GM19324 (cell line): Measurements from ENCODE around the gene IQGAP2.
A peak's percentile ranks its signal among the peaks of the same experiment; 100 is the strongest.
"Not testable (repeated sequence)": the region's sequence is repeated elsewhere in the genome, so short reads cannot be mapped to it uniquely, and the experiment has no call there.

Experiments
- ATAC-seq: cut with Tn5 transposase; IDR thresholded peaks from one replicate; pipeline ENCODE4 v1.9.1; 2021; ENCODE audit warnings: mild to moderate bottlenecking, moderate library complexity; ENCODE audit not compliant: unreplicated experiment, low FRiP score

The IQGAP2 gene

GRCh38 chr5:76529464-76530344 is 126.6 kb downstream of the IQGAP2 start:
- no peak for ATAC-seq

DNA sequence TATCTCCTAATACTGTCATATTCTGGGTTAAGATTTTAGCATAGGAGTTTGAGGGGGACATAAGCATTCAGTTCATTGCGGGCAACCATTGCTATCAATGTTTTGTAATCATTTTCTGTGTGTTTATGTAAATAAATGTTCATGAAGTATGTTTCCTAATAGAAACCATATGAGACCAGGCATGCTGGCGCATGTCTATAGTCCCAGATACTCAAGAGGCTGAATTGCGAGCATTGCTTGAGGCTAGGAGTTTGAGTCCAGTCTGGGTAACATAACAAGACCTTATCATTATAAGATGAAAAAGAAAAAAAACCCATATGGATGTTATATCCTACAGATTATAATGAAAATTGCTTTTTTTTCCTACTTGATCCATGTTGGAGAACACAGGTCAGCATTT is 129.0 kb downstream of the IQGAP2 start:
- ATAC-seq = no peak

- ATAC-seq = no peak
Observed at GRCh38 chr5:76532973-76533372, 129.9 kb downstream of the IQGAP2 start.

DNA sequence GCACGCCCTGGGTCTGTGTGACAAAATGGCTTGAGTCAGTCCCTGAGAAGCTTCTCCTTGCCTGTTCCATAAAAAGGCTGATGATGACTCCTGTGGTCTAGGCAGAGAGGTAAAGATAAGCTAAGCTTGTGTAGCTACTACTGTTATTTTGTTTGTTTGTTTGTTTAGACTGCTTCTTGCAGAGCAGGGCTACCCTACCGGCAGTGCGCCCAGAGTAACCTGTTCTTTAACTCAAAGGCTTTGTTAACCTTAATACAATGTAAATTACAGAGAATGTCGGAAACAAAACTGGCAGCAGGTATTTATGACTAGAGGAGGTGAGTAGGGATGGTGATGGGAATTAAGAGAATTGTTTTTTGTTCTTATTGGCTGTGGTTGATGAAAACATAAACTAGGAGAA is 132.5 kb downstream of the IQGAP2 start:
- ATAC-seq = no peak

DNA sequence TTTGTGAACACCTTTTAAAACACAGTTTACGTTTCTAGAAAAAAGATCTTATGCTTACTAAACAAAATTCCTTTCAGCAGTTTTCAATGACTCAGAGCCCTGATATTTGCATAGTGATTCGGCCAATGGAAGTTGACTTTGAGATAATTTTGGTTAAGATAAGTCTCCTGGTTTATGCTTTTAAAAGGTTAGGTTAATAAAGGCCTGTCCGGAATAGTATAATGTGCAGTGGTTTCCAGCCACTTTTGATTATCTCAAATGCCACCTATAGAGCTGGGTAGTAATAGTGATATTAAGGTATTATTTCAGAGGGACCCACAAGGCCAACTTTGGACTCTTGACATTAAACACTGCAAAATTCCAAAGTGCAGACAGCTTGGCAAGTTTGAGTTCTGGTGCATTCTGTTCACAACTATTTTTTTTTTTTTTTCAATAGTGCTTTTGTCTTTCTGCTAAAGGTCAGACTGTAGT is 134.0 kb downstream of the IQGAP2 start:
- ATAC-seq = no peak

GRCh38 chr5:76542241-76542640 is 139.2 kb downstream of the IQGAP2 start:
- no peak for ATAC-seq

GRCh38 chr5:76542887-76543690 is 140.0 kb downstream of the IQGAP2 start:
- ATAC-seq = no peak

- ATAC-seq = no peak
Observed at GRCh38 chr5:76544268-76544926, 141.3 kb downstream of the IQGAP2 start.

DNA sequence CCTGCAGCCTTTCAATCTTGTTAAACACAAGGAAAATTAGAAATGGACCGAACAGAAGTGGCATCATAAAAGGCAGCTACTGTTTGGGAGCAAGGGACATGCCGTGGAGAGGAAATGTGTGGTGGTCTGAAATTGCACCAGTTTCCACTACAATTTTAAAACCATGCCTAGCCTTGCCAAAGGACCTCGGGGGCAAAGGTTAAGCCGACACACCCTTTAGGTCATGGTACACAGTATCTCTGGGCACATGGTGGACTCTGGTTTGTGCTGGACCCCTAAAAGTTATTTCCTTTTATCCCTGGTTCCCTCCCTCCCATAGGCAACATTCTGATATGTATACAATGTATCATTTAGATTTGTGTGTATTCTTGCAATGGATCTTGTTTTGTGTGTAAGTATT is 142.1 kb downstream of the IQGAP2 start:
- no peak for ATAC-seq

DNA sequence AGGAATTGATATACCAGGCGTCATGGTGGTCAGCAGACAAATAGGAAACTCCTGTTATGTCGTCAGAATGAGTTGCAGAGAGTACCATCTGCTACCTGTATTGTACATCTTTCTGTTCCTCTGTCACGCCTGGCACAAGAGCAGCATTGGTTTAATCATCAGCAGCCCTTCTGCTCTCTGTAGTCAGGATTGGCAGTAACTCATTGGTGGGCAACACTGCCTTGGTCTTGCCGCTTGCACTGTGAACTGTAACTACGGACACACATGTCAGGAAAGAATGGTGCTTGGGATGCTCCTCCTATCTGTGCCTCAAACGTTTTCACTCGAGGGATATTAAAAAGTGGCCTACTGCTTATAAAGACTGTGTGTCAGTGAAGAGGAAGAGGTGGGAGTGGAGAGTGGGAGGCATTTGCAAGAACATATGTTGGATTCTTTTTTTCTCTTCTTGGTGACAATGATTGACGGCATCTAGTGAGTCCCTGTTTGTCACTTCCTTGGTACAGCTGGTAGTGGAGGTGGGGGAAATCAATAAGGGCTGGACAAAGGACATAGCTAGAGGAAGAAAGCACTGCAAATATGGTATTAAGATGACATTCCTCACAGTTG is 143.5 kb downstream of the IQGAP2 start:
- ATAC-seq = no peak

DNA sequence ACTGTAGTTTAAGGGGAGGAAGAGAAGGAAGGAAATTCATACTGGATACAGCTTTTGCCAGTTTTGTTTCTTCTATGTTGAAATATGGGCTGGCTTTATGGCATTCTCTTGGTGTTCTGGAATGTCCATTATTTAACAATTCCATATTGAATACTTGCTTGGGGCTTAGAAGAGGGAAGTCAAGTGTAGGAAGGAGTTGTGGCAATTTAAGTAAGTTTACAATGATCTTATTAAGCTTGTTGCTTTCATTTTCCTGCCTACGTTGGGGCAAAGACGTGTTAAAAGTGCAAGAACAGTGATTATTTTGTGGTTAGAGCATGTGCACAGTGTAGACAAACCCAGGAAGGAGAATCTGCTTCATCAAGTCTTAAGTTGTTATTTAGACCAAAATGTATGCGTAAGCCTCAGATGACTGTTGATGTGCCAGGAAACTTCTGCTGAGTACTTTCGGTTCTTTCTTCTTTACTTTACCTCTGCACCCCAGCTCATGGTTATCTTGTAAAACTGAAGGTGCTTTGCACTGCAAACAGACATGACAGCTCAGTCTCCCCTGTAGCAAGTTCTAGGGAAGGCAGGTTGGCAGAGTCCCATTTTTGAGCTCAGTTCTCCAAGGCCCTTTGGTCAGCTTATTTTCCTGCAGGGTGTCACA is 144.3 kb downstream of the IQGAP2 start:
- ATAC-seq = peak; percentile 72

DNA sequence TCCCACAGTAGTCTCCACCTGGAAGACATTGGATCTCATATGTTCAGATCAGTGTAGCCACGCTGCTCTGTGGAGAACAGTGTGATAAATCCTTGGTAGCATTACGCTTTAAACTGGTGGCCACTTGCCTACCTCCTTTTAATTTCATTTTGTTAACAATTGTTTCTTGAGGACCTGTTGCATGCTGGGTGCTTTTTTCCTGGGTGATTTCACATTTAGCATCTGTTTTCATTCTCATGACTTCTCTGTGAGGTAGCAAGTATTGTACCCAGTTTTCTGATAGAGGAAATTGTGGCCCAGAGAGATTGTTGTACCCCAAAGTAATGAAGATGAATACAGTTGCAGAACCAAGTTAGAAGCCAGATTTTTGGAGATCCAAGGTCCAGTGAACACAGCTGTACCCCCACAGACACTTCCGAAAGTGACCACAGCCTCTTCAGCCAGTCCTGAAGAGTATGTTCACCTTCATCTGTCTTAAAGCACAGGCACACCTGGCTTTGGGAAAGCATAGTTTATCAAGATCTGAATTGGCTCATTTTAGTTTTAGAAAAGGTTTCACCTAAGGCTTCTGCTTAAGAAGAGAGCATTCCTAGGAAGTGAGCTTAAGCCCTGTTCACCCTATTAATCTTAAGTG is 144.9 kb downstream of the IQGAP2 start:
- ATAC-seq = peak; percentile 28

DNA sequence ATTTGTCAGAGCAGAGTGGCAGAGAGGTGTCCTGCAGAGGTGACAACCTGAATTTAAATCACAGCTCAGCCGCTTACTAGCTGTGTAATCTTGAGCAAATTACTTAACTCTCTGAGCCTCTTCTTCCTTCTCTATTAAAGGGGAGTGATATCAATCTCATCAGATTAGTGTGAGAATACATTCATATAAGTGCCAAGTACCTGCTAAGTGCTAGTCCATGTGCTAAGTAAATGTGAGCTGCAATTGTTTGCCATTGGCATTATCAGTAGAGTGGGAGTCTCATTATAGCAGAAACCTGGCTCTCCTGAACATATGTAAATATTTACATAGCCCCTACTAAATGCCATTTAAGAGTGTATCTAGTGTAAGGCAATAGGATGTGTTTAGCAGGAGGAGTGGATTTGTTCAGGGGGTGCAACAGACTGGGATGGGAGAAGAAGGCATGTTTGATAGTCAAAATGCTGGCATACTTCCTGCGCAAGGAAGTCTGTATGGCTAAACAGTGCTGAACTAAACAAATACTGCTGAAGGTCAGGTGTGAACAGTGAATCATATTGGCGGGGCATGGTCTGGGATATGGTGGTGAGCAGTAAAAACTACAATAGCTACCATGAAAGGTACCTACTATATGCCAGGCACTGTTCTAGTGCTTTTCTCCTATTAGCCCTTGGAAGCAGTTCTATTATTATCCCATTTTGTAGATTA is 145.6 kb downstream of the IQGAP2 start:
- ATAC-seq = no peak

DNA sequence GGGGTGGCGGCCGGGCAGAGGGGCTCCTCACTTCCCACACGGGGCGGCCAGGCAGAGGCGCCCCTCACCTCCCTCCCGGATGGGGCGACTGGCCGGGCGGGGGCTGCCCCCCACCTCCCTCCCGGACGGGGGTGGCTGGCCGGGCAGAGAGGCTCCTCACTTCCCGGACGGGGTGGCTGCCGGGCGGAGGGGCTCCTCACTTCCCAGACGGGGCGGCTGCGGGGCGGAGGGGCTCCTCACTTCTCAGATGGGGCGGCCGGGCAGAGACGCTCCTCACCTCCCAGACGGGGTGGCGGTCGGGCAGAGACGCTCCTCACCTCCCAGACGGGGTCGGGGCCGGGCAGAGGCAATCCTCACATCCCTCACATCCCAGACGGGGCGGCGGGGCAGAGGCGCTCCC is 147.8 kb downstream of the IQGAP2 start:
- not testable (repeated sequence) for ATAC-seq

GRCh38 chr5:76552546-76552945 is 149.5 kb downstream of the IQGAP2 start:
- no peak for ATAC-seq

DNA sequence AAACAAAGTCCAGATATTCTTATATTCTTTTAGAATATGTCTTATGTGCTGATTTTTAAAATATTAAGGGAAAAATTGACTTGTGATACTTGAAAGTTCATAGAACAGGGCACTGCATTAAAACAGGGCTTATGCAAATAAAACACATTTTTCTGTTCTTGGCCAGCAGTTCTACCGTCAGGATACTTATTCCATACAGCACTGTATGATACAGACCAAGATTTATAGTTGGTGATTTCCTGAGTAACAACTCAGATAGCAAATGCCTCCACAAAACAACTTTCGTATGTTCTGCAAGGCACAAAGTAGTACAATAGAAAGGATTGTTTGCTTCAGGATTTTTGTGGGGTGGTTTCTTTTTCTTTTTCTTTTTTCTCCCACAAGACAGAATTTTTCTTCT is 150.2 kb downstream of the IQGAP2 start:
- ATAC-seq = no peak

DNA sequence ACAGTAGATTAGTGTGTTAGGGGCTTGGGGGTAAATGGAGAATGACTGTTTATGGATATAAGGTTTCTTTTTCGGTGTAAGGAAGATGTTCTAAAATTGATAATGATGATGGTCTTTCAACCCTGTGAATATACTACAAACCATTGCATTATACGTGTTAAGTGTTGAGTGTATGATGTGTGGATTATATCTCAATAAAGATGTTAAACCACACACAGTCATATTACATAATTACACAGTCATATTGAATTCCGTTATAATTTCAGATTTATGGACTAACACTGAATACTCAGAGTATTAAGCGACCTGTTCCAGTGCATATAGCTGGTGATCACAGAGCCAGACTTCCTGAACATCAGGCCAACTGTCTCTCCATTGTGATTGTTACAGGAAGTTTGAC is 152.0 kb downstream of the IQGAP2 start:
- no peak for ATAC-seq

- ATAC-seq = no peak
Observed at GRCh38 chr5:76555717-76556116, 152.6 kb downstream of the IQGAP2 start.
